Kidney (tissue), 14 donors: ENCODE results near the gene SAMD14. TPM values are rescaled to one million over a fixed set of nuclear protein-coding genes. Genes with fewer than 3 reads are reported as not detected.
A peak's percentile ranks its signal among the peaks of the same experiment; 100 is the strongest.

Source experiments
- DNase-seq, 5 donors: peaks; one replicate each; pipeline ENCODE4 v3.0.0-alpha.2; 2013 to 2020
- FAIRE-seq: peaks from 2 replicates; lab custom pipeline; 2012; peaks lifted over from hg19 to GRCh38; lab: Jason Lieb, UNC
- H3K27ac ChIP-seq, 2 donors: one replicate each; pipeline ENCODE4 v1.7.0; 2013; ENCODE audit warnings: low read depth in 2 of 2, low read length in 2 of 2, inconsistent platforms in 1 of 2
- H3K27me3 ChIP-seq: one replicate; pipeline ENCODE4 v1.7.1; 2013; ENCODE audit warnings: low read length, inconsistent platforms; ENCODE audit not compliant: control insufficient read depth, insufficient read depth
- H3K36me3 ChIP-seq, 3 donors: one replicate each; pipeline versions ENCODE4 v1.7.0 to v1.7.1; 2013; ENCODE audit warnings: low read length in 3 of 3, control low read depth in 1 of 3, inconsistent platforms in 1 of 3; ENCODE audit not compliant: insufficient read depth in 3 of 3, control insufficient read depth in 2 of 3
- H3K4me1 ChIP-seq, 3 donors: one replicate each; pipeline versions ENCODE4 v1.7.0 to v1.7.1; 2013; ENCODE audit warnings: low read length in 3 of 3, inconsistent platforms in 1 of 3, low read depth in 1 of 3; ENCODE audit not compliant: control insufficient read depth in 2 of 3, insufficient read depth in 2 of 3
- H3K4me3 ChIP-seq, 3 donors: one replicate each; pipeline versions ENCODE4 v1.7.0 to v1.8.1; 2013; ENCODE audit warnings: low read length in 3 of 3, control low read depth in 1 of 3, inconsistent platforms in 1 of 3
- H3K9ac ChIP-seq, 3 donors: one replicate each; pipeline versions ENCODE4 v1.7.0 to v1.7.1; 2013; ENCODE audit warnings: low read length in 3 of 3, control low read depth in 1 of 3, inconsistent platforms in 1 of 3
- H3K9me3 ChIP-seq, 3 donors: one replicate each; pipeline versions ENCODE4 v1.7.0 to v1.7.1; 2013; ENCODE audit warnings: low read length in 3 of 3, control low read depth in 1 of 3, inconsistent platforms in 1 of 3; ENCODE audit not compliant: control insufficient read depth in 2 of 3, insufficient read depth in 1 of 3
- CTCF ChIP-seq: IDR thresholded peaks from 3 replicates; pipeline ENCODE4 v1.5.1; 2012; ENCODE audit warnings: mild to moderate bottlenecking, moderate library complexity, borderline replicate concordance; ENCODE audit not compliant: insufficient read depth; ENCODE audit errors: extremely low read depth
- intact Hi-C: fragments of 100-400 bp; cut with DNase I; formaldehyde crosslinking; loops from one replicate; pipeline ENCODE4 v1.11.1; 2022
- polyA plus RNA-seq: library from polyadenylated mRNA; stranded (reverse); fragments of 350-450 nt; fragmentation: Illumina TruSeq; extraction: RNeasy Lipid Tissue Mini Kit (QIAGEN cat#74804); gene quantifications from one replicate; pipeline ENCODE4 v1.2.3, GENCODE V29; 2014; ENCODE audit warnings: low read depth, low replicate concordance; ENCODE audit not compliant: insufficient read depth
- total RNA-seq: library from RNA; stranded (reverse); fragmentation: NEBNext Ultra II Directional; extraction: Animal tissue kit (Norgen Biotek cat#: 25700); gene quantifications from one replicate; pipeline ENCODE4 v1.2.1, GENCODE V29; 2021
- donor health status: control.
- donor health status: control.
- donor health status: control.
- donor health status: control.
- donor health status: control.
- donor health status: DM: yes; HTN: yes; CAD: no.
- donor health status: Normal renal cell carcinoma (clear cell type).

SAMD14 gene
- total and polyA plus RNA-seq, 2 donors from 2014 or later = 3.7 to 5.0 TPM

- intact Hi-C loops = no loop called here
- no peak for FAIRE-seq
- Histone ChIP-seq H3K27me3 (no peaks in the 10 kb centered on the region), H3K9ac (peak overlapping the region in 2 of 3 donors; percentile 51 to 69), H3K9me3 (no peaks in the 10 kb centered on the region), H3K4me3 (peak overlapping the region; percentile 20 to 62 (median 57)), H3K27ac (peak overlapping the region; percentile 83 to 88), H3K4me1 (peaks cover 0 to 50% (median 34%) of the 10 kb centered on the region in 3 donors), H3K36me3 (peaks cover 0 to 9% (median 7%) of the 10 kb centered on the region in 3 donors)
- DNase-seq = no peak
- no peak for TF ChIP-seq CTCF
Measured at GRCh38 chr17:50149091-50149416, 19.1 kb upstream of the SAMD14 start.

GRCh38 chr17:50148226-50149090, 18.5 kb upstream of the SAMD14 start:
- peaks cover 0 to 50% (median 32%) of the 10 kb centered on the region in 3 donors for H3K4me1 ChIP-seq
- H3K36me3 ChIP-seq = peaks cover 0 to 13% (median 7%) of the 10 kb centered on the region in 3 donors
- DNase-seq = peak; percentile 46 to 96 (median 73)
- peak overlapping the region; percentile 77 to 83 for H3K27ac ChIP-seq
- intact Hi-C loops = no loop called here
- no peak for FAIRE-seq
- H3K4me3 ChIP-seq = peak overlapping the region; percentile 36 to 69 (median 68)
- H3K9me3 ChIP-seq = no peaks in the 10 kb centered on the region
- H3K9ac ChIP-seq = peak overlapping the region in 2 of 3 donors; percentile 15 to 85
- no peaks in the 10 kb centered on the region for H3K27me3 ChIP-seq
- TF ChIP-seq CTCF = peak; percentile 24

GRCh38 chr17:50147841-50148225, 17.9 kb upstream of the SAMD14 start:
- H3K4me1 ChIP-seq = peaks cover 0 to 50% (median 32%) of the 10 kb centered on the region in 3 donors
- intact Hi-C loops = no loop called here

More at GRCh38 chr17:50147841-50148225, 17.9 kb upstream of the SAMD14 start:
- DNase-seq = peak in 3 of 5 donors; percentile 47 to 77 (median 57)
- H3K9ac ChIP-seq = peak overlapping the region in 2 of 3 donors; percentile 37 to 85
- peak overlapping the region; percentile 36 to 69 (median 68) for H3K4me3 ChIP-seq
- H3K27me3 ChIP-seq = no peaks in the 10 kb centered on the region
- no peak for TF ChIP-seq CTCF
- H3K36me3 ChIP-seq = peaks cover 0 to 19% (median 9%) of the 10 kb centered on the region in 3 donors
- peak overlapping the region; percentile 77 to 83 for H3K27ac ChIP-seq
- no peaks in the 10 kb centered on the region for H3K9me3 ChIP-seq
- FAIRE-seq = no peak
